Large intestine (tissue), 3 donors: ENCODE results near the gene EHD4. TPM values are rescaled to one million over a fixed set of nuclear protein-coding genes. Genes with fewer than 3 reads are reported as not detected.
A peak's percentile ranks its signal among the peaks of the same experiment; 100 is the strongest.

Experiments
- DNase-seq, 2 donors: peaks; one replicate each; pipeline versions ENCODE4 v3.0.0 to v3.0.0-alpha.2; 2013
- H3K27ac ChIP-seq: one replicate; pipeline ENCODE4 v1.5.1; 2013; ENCODE audit warnings: low read length
- H3K27me3 ChIP-seq: 2 replicates; pipeline ENCODE4 v1.6.1; 2013; ENCODE audit warnings: low read length; ENCODE audit not compliant: control insufficient read depth, insufficient read depth
- H3K36me3 ChIP-seq: 2 replicates; pipeline ENCODE4 v1.6.1; 2013; ENCODE audit warnings: low read length; ENCODE audit not compliant: control insufficient read depth, insufficient read depth
- H3K4me1 ChIP-seq: one replicate; pipeline ENCODE4 v1.6.1; 2013; ENCODE audit warnings: low read length; ENCODE audit not compliant: control insufficient read depth, insufficient read depth
- H3K4me3 ChIP-seq: one replicate; pipeline ENCODE4 v1.5.1; 2013; ENCODE audit warnings: low read length
- H3K9me3 ChIP-seq: one replicate; pipeline ENCODE4 v1.6.1; 2013; ENCODE audit warnings: mild to moderate bottlenecking, low read depth, low read length, moderate library complexity; ENCODE audit not compliant: control insufficient read depth
- WGBS: methylation state at CpG from one replicate; pipeline ENCODE4 v1.1.5; 2013; ENCODE audit warnings: low lambda C conversion rate; ENCODE audit not compliant: insufficient coverage; 5-methylcytosine and 5-hydroxymethylcytosine counted together
- polyA plus RNA-seq: library from polyadenylated mRNA; unstranded; fragments of 120-200 nt; gene quantifications from one replicate; pipeline ENCODE4 v1.2.1, GENCODE V29; 2013

The EHD4 gene
- polyA plus RNA-seq, 1 donor, result 13.1 TPM

- H3K4me3 ChIP-seq, result no peak overlapping the region
- H3K27me3 ChIP-seq, result no peaks in the 10 kb centered on the region
- H3K4me1 ChIP-seq, result peaks cover 10% of the 10 kb centered on the region
- no peak for DNase-seq
- whole genome bisulfite sequencing, result no CpG with 5 or more reads among the region's 9 CpGs
- H3K27ac ChIP-seq, result no peak overlapping the region
- no peaks in the 10 kb centered on the region for H3K9me3 ChIP-seq
- no peaks in the 10 kb centered on the region for H3K36me3 ChIP-seq
Measured at GRCh38 chr15:41870689-41871081, 101.7 kb downstream of the EHD4 start.

- Histone ChIP-seq H3K4me3 (no peak overlapping the region), H3K36me3 (no peaks in the 10 kb centered on the region), H3K27me3 (no peaks in the 10 kb centered on the region), H3K4me1 (peaks cover 13% of the 10 kb centered on the region), H3K9me3 (no peaks in the 10 kb centered on the region), H3K27ac (no peak overlapping the region)
- no peak for DNase-seq
- WGBS, result no CpG with 5 or more reads among the region's 42 CpGs
Measured at GRCh38 chr15:41869770-41870688, 102.3 kb downstream of the EHD4 start.

- H3K27me3 ChIP-seq, result no peaks in the 10 kb centered on the region
- no peaks in the 10 kb centered on the region for H3K36me3 ChIP-seq
- H3K4me3 ChIP-seq, result no peak overlapping the region
- H3K9me3 ChIP-seq, result no peaks in the 10 kb centered on the region
- no peak overlapping the region for H3K27ac ChIP-seq
- peaks cover 13% of the 10 kb centered on the region for H3K4me1 ChIP-seq
- no peak for DNase-seq
- no CpG with 5 or more reads among the region's 15 CpGs for WGBS
Measured at GRCh38 chr15:41868321-41868720, 104.0 kb downstream of the EHD4 start.

GRCh38 chr15:41866872-41867579 lies 105.3 kb downstream of the EHD4 start:
- no peaks in the 10 kb centered on the region for H3K27me3 ChIP-seq
- H3K4me1 ChIP-seq, result peaks cover 13% of the 10 kb centered on the region
- H3K9me3 ChIP-seq, result no peaks in the 10 kb centered on the region
- no peak overlapping the region for H3K27ac ChIP-seq
- WGBS, result no CpG with 5 or more reads among the region's 25 CpGs
- H3K36me3 ChIP-seq, result no peaks in the 10 kb centered on the region
- DNase-seq, result no peak
- H3K4me3 ChIP-seq, result no peak overlapping the region

- peak; percentile 37 to 66 for DNase-seq
- Histone ChIP-seq H3K27me3 (no peaks in the 10 kb centered on the region), H3K9me3 (no peaks in the 10 kb centered on the region), H3K27ac (no peak overlapping the region), H3K4me1 (peaks cover 13% of the 10 kb centered on the region), H3K36me3 (no peaks in the 10 kb centered on the region), H3K4me3 (no peak overlapping the region)
- WGBS, result no CpG with 5 or more reads among the region's 8 CpGs
Measured at GRCh38 chr15:41866263-41866703, 106.1 kb downstream of the EHD4 start.

GRCh38 chr15:41865490-41866055 lies 106.8 kb downstream of the EHD4 start:
- no peak overlapping the region for H3K4me3 ChIP-seq
- WGBS, result no CpG with 5 or more reads among the region's 18 CpGs
- no peak overlapping the region for H3K27ac ChIP-seq
- DNase-seq, result no peak
- no peaks in the 10 kb centered on the region for H3K9me3 ChIP-seq
- peaks cover 13% of the 10 kb centered on the region for H3K4me1 ChIP-seq
- no peaks in the 10 kb centered on the region for H3K27me3 ChIP-seq
- no peaks in the 10 kb centered on the region for H3K36me3 ChIP-seq

- H3K27ac ChIP-seq, result no peak overlapping the region
- H3K9me3 ChIP-seq, result no peaks in the 10 kb centered on the region
- no peaks in the 10 kb centered on the region for H3K27me3 ChIP-seq
- no peaks in the 10 kb centered on the region for H3K36me3 ChIP-seq
- DNase-seq, result no peak
- H3K4me3 ChIP-seq, result no peak overlapping the region
- H3K4me1 ChIP-seq, result peaks cover 13% of the 10 kb centered on the region
- WGBS, result no CpG with 5 or more reads among the region's 19 CpGs
Measured at GRCh38 chr15:41862515-41863116, 109.7 kb downstream of the EHD4 start.

GRCh38 chr15:41861736-41862356 lies 110.5 kb downstream of the EHD4 start:
- H3K36me3 ChIP-seq, result no peaks in the 10 kb centered on the region
- no peaks in the 10 kb centered on the region for H3K27me3 ChIP-seq
- no peaks in the 10 kb centered on the region for H3K9me3 ChIP-seq
- no peak overlapping the region for H3K27ac ChIP-seq
- H3K4me3 ChIP-seq, result no peak overlapping the region
- H3K4me1 ChIP-seq, result peaks cover 12% of the 10 kb centered on the region
- WGBS, result no CpG with 5 or more reads among the region's 18 CpGs
- DNase-seq, result no peak

- Histone ChIP-seq H3K27me3 (no peaks in the 10 kb centered on the region), H3K9me3 (no peaks in the 10 kb centered on the region), H3K4me3 (no peak overlapping the region), H3K4me1 (no peaks in the 10 kb centered on the region), H3K27ac (no peak overlapping the region), H3K36me3 (no peaks in the 10 kb centered on the region)
- no CpG with 5 or more reads among the region's 15 CpGs for WGBS
- no peak for DNase-seq
Measured at GRCh38 chr15:41860049-41860828, 112.1 kb downstream of the EHD4 start.
